ENCODE results near the gene POPDC3.

DNA sequence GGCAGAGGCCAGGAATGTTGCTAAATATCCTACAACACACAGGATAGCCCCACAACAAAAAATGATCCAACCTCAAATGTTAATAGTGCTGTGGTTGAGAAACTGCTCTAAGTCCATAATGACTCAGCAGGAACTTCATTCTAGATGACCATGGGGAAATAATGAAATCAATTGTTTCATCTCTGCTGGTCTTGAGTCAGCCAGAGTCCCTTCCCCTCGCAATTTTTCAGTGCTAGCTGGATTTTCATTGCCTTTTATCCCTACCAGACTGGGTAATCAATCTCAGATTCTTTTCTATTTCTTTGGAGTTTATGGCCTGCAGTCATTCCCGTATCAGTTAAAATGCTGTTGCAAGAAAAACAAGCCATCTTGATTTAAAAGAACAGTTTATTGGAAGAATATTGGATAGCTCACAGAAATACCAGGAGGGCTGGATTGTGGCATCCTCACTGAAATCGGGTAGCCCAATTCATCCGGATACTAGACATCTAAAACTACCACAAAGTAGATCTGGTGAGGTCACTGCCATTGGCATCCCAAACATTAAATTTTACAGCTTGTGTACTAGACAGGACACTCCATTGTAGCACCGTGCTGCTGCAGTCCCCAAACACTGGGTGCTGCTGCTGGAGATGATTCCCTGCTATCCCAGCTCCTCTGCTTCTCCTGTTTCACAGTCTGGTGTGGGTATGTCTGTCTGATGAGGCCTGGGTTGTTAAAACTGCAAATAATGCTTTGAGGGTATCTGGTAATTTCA is 30.3 kb upstream of the POPDC3 start:
- TF ChIP-seq, protein P1, sequence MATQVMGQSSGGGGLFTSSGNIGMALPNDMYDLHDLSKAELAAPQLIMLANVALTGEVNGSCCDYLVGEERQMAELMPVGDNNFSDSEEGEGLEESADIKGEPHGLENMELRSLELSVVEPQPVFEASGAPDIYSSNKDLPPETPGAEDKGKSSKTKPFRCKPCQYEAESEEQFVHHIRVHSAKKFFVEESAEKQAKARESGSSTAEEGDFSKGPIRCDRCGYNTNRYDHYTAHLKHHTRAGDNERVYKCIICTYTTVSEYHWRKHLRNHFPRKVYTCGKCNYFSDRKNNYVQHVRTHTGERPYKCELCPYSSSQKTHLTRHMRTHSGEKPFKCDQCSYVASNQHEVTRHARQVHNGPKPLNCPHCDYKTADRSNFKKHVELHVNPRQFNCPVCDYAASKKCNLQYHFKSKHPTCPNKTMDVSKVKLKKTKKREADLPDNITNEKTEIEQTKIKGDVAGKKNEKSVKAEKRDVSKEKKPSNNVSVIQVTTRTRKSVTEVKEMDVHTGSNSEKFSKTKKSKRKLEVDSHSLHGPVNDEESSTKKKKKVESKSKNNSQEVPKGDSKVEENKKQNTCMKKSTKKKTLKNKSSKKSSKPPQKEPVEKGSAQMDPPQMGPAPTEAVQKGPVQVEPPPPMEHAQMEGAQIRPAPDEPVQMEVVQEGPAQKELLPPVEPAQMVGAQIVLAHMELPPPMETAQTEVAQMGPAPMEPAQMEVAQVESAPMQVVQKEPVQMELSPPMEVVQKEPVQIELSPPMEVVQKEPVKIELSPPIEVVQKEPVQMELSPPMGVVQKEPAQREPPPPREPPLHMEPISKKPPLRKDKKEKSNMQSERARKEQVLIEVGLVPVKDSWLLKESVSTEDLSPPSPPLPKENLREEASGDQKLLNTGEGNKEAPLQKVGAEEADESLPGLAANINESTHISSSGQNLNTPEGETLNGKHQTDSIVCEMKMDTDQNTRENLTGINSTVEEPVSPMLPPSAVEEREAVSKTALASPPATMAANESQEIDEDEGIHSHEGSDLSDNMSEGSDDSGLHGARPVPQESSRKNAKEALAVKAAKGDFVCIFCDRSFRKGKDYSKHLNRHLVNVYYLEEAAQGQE (tag by site-specific recombination; IDR thresholded peaks at IDR 0.05), result no peak
- TF ChIP-seq ZNF501 (tag by site-specific recombination; IDR thresholded peaks at IDR 0.05) (no peak), ZNF48 (tag by site-specific recombination; IDR thresholded peaks at IDR 0.05) (no peak), ZNF558 (tag by site-specific recombination; IDR thresholded peaks at IDR 0.05) (no peak), ZNF561 (tag by site-specific recombination; IDR thresholded peaks at IDR 0.05; ENCODE audit: borderline replicate concordance) (no peak), ZNF302 (tag by site-specific recombination; IDR thresholded peaks at IDR 0.05; ENCODE audit: low read depth) (no peak), MEIS1 (CRISPR knock-in tag; IDR thresholded peaks at IDR 0.05; ENCODE audit: borderline replicate concordance) (no peak)
- TF ChIP-seq, protein P2, sequence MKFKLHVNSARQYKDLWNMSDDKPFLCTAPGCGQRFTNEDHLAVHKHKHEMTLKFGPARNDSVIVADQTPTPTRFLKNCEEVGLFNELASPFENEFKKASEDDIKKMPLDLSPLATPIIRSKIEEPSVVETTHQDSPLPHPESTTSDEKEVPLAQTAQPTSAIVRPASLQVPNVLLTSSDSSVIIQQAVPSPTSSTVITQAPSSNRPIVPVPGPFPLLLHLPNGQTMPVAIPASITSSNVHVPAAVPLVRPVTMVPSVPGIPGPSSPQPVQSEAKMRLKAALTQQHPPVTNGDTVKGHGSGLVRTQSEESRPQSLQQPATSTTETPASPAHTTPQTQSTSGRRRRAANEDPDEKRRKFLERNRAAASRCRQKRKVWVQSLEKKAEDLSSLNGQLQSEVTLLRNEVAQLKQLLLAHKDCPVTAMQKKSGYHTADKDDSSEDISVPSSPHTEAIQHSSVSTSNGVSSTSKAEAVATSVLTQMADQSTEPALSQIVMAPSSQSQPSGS (tag by site-specific recombination; IDR thresholded peaks at IDR 0.05; ENCODE audit: low read depth), result no peak
- TF ChIP-seq, protein P3, sequence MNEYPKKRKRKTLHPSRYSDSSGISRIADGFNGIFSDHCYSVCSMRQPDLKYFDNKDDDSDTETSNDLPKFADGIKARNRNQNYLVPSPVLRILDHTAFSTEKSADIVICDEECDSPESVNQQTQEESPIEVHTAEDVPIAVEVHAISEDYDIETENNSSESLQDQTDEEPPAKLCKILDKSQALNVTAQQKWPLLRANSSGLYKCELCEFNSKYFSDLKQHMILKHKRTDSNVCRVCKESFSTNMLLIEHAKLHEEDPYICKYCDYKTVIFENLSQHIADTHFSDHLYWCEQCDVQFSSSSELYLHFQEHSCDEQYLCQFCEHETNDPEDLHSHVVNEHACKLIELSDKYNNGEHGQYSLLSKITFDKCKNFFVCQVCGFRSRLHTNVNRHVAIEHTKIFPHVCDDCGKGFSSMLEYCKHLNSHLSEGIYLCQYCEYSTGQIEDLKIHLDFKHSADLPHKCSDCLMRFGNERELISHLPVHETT (tag by site-specific recombination; IDR thresholded peaks at IDR 0.05), result no peak
